ENCODE results near the gene KRT25. TPM values are rescaled to one million over a fixed set of nuclear protein-coding genes. Genes with fewer than 3 reads are reported as not detected.
"Not testable (repeated sequence)": the region's sequence is repeated elsewhere in the genome, so short reads cannot be mapped to it uniquely, and the experiment has no call there.

Gene KRT25
- total and polyA plus RNA-seq, 3 donors from 2014 or later, result 1.2 to 1.6 (median 1.3) TPM

- no peaks in the 10 kb centered on the region for H3K9me3 ChIP-seq
- no peaks in the 10 kb centered on the region for H3K36me3 ChIP-seq (ENCODE audit: low read depth, missing control alignments)
- H3K27me3 ChIP-seq, result no peaks in the 10 kb centered on the region
- no peaks in the 10 kb centered on the region for H3K4me1 ChIP-seq
- intact Hi-C loops (cut with DNase I; ENCODE audit: low total_unique reads), result no loop called here
- no peak for DNase-seq
- TF ChIP-seq CTCF (IDR thresholded peaks at IDR 0.05) (no peak), POLR2A (IDR thresholded peaks at IDR 0.05) (no peak)
- WGBS, 2 donors, result 70 to 79% methylated on average over 6 of the region's 6 CpGs
- no peak overlapping the region for H3K27ac ChIP-seq
- H3K4me3 ChIP-seq, result no peak overlapping the region
Observed at GRCh38 chr17:40750391-40750790, 4.7 kb downstream of the KRT25 start.

- WGBS, 2 donors, result 71 to 79% methylated on average over 1 of the region's 1 CpG
- H3K9me3 ChIP-seq; H3K27me3 ChIP-seq; H3K4me3 ChIP-seq; DNase-seq; intact Hi-C loops (cut with DNase I; ENCODE audit: low total_unique reads); H3K36me3 ChIP-seq (ENCODE audit: low read depth, missing control alignments); H3K27ac ChIP-seq; H3K4me1 ChIP-seq: not testable (repeated sequence)
Observed at GRCh38 chr17:40748666-40749065, 6.5 kb downstream of the KRT25 start.

GRCh38 chr17:40738553-40738952 is 16.6 kb downstream of the KRT25 start:
- intact Hi-C loops (cut with DNase I; ENCODE audit: low total_unique reads), result no loop called here
- H3K9me3 ChIP-seq, result no peaks in the 10 kb centered on the region
- H3K27me3 ChIP-seq, result no peaks in the 10 kb centered on the region
- WGBS, 2 donors, result 65 to 77% methylated on average over 4 of the region's 4 CpGs
- DNase-seq, result no peak
- TF ChIP-seq POLR2A (IDR thresholded peaks at IDR 0.05) (no peak), CTCF (IDR thresholded peaks at IDR 0.05) (no peak)
- no peaks in the 10 kb centered on the region for H3K36me3 ChIP-seq (ENCODE audit: low read depth, missing control alignments)
- H3K4me1 ChIP-seq, result no peaks in the 10 kb centered on the region
- H3K4me3 ChIP-seq, result no peak overlapping the region
- H3K27ac ChIP-seq, result no peak overlapping the region

GRCh38 chr17:40735016-40735415 is 20.1 kb downstream of the KRT25 start:
- no peaks in the 10 kb centered on the region for H3K9me3 ChIP-seq
- intact Hi-C loops (cut with DNase I; ENCODE audit: low total_unique reads), result no loop called here
- H3K27ac ChIP-seq, result no peak overlapping the region
- H3K4me1 ChIP-seq, result no peaks in the 10 kb centered on the region
- H3K27me3 ChIP-seq, result no peaks in the 10 kb centered on the region
- no peaks in the 10 kb centered on the region for H3K36me3 ChIP-seq (ENCODE audit: low read depth, missing control alignments)
- DNase-seq, result no peak
- no peak for TF ChIP-seq POLR2A (IDR thresholded peaks at IDR 0.05)
- no peak for TF ChIP-seq CTCF (IDR thresholded peaks at IDR 0.05)
- 80 to 89% methylated on average over 1 of the region's 1 CpG for WGBS, 2 donors
- no peak overlapping the region for H3K4me3 ChIP-seq

GRCh38 chr17:40734018-40734417 is 21.1 kb downstream of the KRT25 start:
- Histone ChIP-seq H3K4me3 (no peak overlapping the region), H3K36me3 (ENCODE audit: low read depth, missing control alignments) (no peaks in the 10 kb centered on the region), H3K27ac (no peak overlapping the region), H3K4me1 (no peaks in the 10 kb centered on the region), H3K9me3 (no peaks in the 10 kb centered on the region), H3K27me3 (no peaks in the 10 kb centered on the region)
- intact Hi-C loops (cut with DNase I; ENCODE audit: low total_unique reads), result no loop called here
- 85 to 92% methylated on average over 6 of the region's 6 CpGs for WGBS, 2 donors
- TF ChIP-seq POLR2A (IDR thresholded peaks at IDR 0.05) (no peak), CTCF (IDR thresholded peaks at IDR 0.05) (no peak)
- DNase-seq, result no peak
